HG02981 (cell line): ENCODE data around the gene TRIM15.

Source experiments
- ATAC-seq: cut with Tn5 transposase; IDR thresholded peaks from one replicate; pipeline ENCODE4 v1.9.1; 2021; ENCODE audit warnings: mild to moderate bottlenecking, moderate library complexity; ENCODE audit not compliant: unreplicated experiment

The TRIM15 gene

GRCh38 chr6:30144811-30145210 lies 18.5 kb upstream of the TRIM15 start:
- no peak for ATAC-seq

- ATAC-seq: no peak
Observed at GRCh38 chr6:30145818-30146217, 17.5 kb upstream of the TRIM15 start.

- ATAC-seq: no peak
Observed at GRCh38 chr6:30147096-30147495, 16.2 kb upstream of the TRIM15 start.

GRCh38 chr6:30149234-30149633 lies 14.1 kb upstream of the TRIM15 start:
- ATAC-seq: no peak

GRCh38 chr6:30149858-30150550 lies 13.3 kb upstream of the TRIM15 start:
- no peak for ATAC-seq

- no peak for ATAC-seq
Observed at GRCh38 chr6:30150671-30151395, 12.5 kb upstream of the TRIM15 start.

- no peak for ATAC-seq
Observed at GRCh38 chr6:30151580-30151979, 11.8 kb upstream of the TRIM15 start.

GRCh38 chr6:30152016-30152673 lies 11.2 kb upstream of the TRIM15 start:
- ATAC-seq: no peak

GRCh38 chr6:30152910-30153610 lies 10.3 kb upstream of the TRIM15 start:
- no peak for ATAC-seq

GRCh38 chr6:30154061-30154460 lies 9.3 kb upstream of the TRIM15 start:
- no peak for ATAC-seq

GRCh38 chr6:30154709-30155519 lies 8.4 kb upstream of the TRIM15 start:
- no peak for ATAC-seq

- no peak for ATAC-seq
Observed at GRCh38 chr6:30155520-30156261, 7.7 kb upstream of the TRIM15 start.

GRCh38 chr6:30156262-30156599 lies 7.1 kb upstream of the TRIM15 start:
- ATAC-seq: no peak

- no peak for ATAC-seq
Observed at GRCh38 chr6:30156774-30157173, 6.6 kb upstream of the TRIM15 start.

- ATAC-seq: no peak
Observed at GRCh38 chr6:30157581-30157980, 5.8 kb upstream of the TRIM15 start.

- no peak for ATAC-seq
Observed at GRCh38 chr6:30157999-30158398, 5.3 kb upstream of the TRIM15 start.

GRCh38 chr6:30158475-30159040 lies 4.8 kb upstream of the TRIM15 start:
- no peak for ATAC-seq

- ATAC-seq: no peak
Observed at GRCh38 chr6:30160008-30160784, 3.1 kb upstream of the TRIM15 start.
